B cell (primary cell): ENCODE data around the gene OSCAR. TPM values are rescaled to one million over a fixed set of nuclear protein-coding genes. Genes with fewer than 3 reads are reported as not detected.

ENCODE experiments used
- ATAC-seq: fragments of 200-7000 bp; cut with Tn5 transposase; one replicate; pipeline ENCODE4 v1.10.0; 2021; ENCODE audit warnings: low read depth, mild to moderate bottlenecking, moderate number of reproducible peaks, moderate library complexity
- CTCF ChIA-PET: fragments of 350-600 bp; sonication (Branson Sonifier 250); formaldehyde crosslinking; loops from one replicate; lab custom pipeline; 2021; ENCODE audit warnings: antibody characterized with exemption, inconsistent platforms; lab: Charles Lee
- POLR2A ChIA-PET: fragments of 350-600 bp; sonication (Branson Sonifier 250); formaldehyde crosslinking; loops from one replicate; lab custom pipeline; 2021; ENCODE audit warnings: antibody characterized with exemption; lab: Charles Lee
- DNase-seq: peaks from one replicate; pipeline ENCODE4 v3.0.0; 2013
- H2AFZ ChIP-seq: 2 replicates; pipeline ENCODE4 v1.6.1; 2012; ENCODE audit warnings: mild to moderate bottlenecking, low read depth, low read length; ENCODE audit not compliant: insufficient read depth, poor library complexity, severe bottlenecking
- H3K27ac ChIP-seq, 2 donors: 1 replicate in 1 of 2; 2 replicates in 1 of 2; pipeline ENCODE4 v1.5.1; 2012 to 2013; ENCODE audit warnings: low read length in 2 of 2, mild to moderate bottlenecking in 2 of 2, moderate library complexity in 1 of 2
- H3K27me3 ChIP-seq, 4 experiments: fragments of 200-600 bp in 1 of 4; sonication (generic) in 1 of 4; replicated peaks in 1 of 4; 1 replicate in 2 of 4; 2 replicates in 2 of 4; pipeline versions ENCODE4 v1.6.1 to v1.7.0; 2013 to 2016; ENCODE audit warnings: low read length in 3 of 4, mild to moderate bottlenecking in 2 of 4, mixed read lengths in 1 of 4, moderate library complexity in 1 of 4; ENCODE audit not compliant: insufficient read depth in 4 of 4, control insufficient read depth in 3 of 4; ENCODE audit errors: control extremely low read depth in 1 of 4
- H3K36me3 ChIP-seq, 2 experiments: replicated peaks in 1 of 2; 1 replicate in 1 of 2; 2 replicates in 1 of 2; pipeline versions ENCODE4 v1.6.1 to v1.7.1; 2013; ENCODE audit warnings: low read length in 1 of 2; ENCODE audit not compliant: insufficient read depth in 2 of 2, control insufficient read depth in 1 of 2; ENCODE audit errors: control extremely low read depth in 1 of 2, extremely low read depth in 1 of 2
- H3K4me1 ChIP-seq, 2 donors: fragments of 200-600 bp in 1 of 2; sonication (generic) in 1 of 2; 1 replicate in 1 of 2; 2 replicates in 1 of 2; pipeline versions ENCODE4 v1.5.1 to v1.6.1; 2013 to 2017; ENCODE audit warnings: low read length in 2 of 2; ENCODE audit not compliant: control insufficient read depth in 2 of 2, insufficient read depth in 2 of 2
- H3K4me2 ChIP-seq: replicated peaks from 2 replicates; pipeline ENCODE3; 2012; ENCODE audit warnings: mild to moderate bottlenecking, low read depth, low read length; ENCODE audit not compliant: poor library complexity, severe bottlenecking
- H3K4me3 ChIP-seq, 5 experiments: fragments of 200-600 bp in 1 of 5; sonication (generic) in 1 of 5; 1 replicate in 3 of 5; 2 replicates in 2 of 5; pipeline versions ENCODE4 v1.5.1 to v1.7.0; 2011 to 2016; ENCODE audit warnings: low read length in 4 of 5, mild to moderate bottlenecking in 4 of 5, low read depth in 2 of 5, control low read depth in 1 of 5, moderate library complexity in 1 of 5; ENCODE audit not compliant: insufficient read depth in 1 of 5; ENCODE audit errors: control extremely low read depth in 1 of 5, extremely low read depth in 1 of 5
- H3K79me2 ChIP-seq: fragments of 200-600 bp; sonication (generic); one replicate; pipeline ENCODE4 v1.6.0; 2016; ENCODE audit warnings: low read length; ENCODE audit not compliant: control insufficient read depth, insufficient read depth
- H3K9ac ChIP-seq: fragments of 200-600 bp; sonication (generic); 2 replicates; pipeline ENCODE4 v1.6.1; 2017; ENCODE audit warnings: mild to moderate bottlenecking, low read length, moderate library complexity
- H3K9me3 ChIP-seq, 3 donors: one replicate each; pipeline versions ENCODE4 v1.6.1 to v1.7.1; 2013; ENCODE audit warnings: low read length in 2 of 3; ENCODE audit not compliant: control insufficient read depth in 2 of 3, insufficient read depth in 1 of 3; ENCODE audit errors: control extremely low read depth in 1 of 3
- H4K20me1 ChIP-seq: 2 replicates; pipeline ENCODE4 v1.6.0; 2012; ENCODE audit warnings: mild to moderate bottlenecking, low read length; ENCODE audit not compliant: insufficient read depth, control insufficient read depth, poor library complexity, severe bottlenecking
- H3K27ac Mint-ChIP-seq: one replicate; pipeline ENCODE4 v1.8.0; 2021; ENCODE audit warnings: mixed read lengths
- H3K27me3 Mint-ChIP-seq: one replicate; pipeline ENCODE4 v1.8.0; 2021; ENCODE audit warnings: mixed read lengths
- H3K4me1 Mint-ChIP-seq: one replicate; pipeline ENCODE4 v1.8.0; 2021; ENCODE audit warnings: mixed read lengths
- H3K4me3 Mint-ChIP-seq: one replicate; pipeline ENCODE4 v1.8.0; 2021; ENCODE audit warnings: mixed read lengths
- H3K9me3 Mint-ChIP-seq: one replicate; pipeline ENCODE4 v1.8.0; 2022; ENCODE audit warnings: mixed read lengths; ENCODE audit not compliant: insufficient read depth
- EZH2 ChIP-seq: IDR thresholded peaks from 2 replicates; pipeline ENCODE4 v1.6.1; 2012; ENCODE audit warnings: borderline replicate concordance, low read depth, mild to moderate bottlenecking, moderate library complexity, low read length; ENCODE audit not compliant: insufficient read depth, poor library complexity, severe bottlenecking
- WGBS: methylation state at CpG from one replicate; pipeline ENCODE4 v1.1.5; 2013; ENCODE audit warnings: missing lambda C conversion rate; ENCODE audit not compliant: insufficient coverage; 5-methylcytosine and 5-hydroxymethylcytosine counted together
- intact Hi-C: fragments of 100-400 bp; cut with micrococcal nuclease; formaldehyde crosslinking; loops from one replicate; pipeline ENCODE4 v1.10.0; 2022
- polyA plus RNA-seq: library from polyadenylated mRNA; depleted of rRNA; stranded (reverse); fragments of >200 nt; gene quantifications from 2 replicates; pipeline ENCODE4 v1.2.3, GENCODE V29; 2012
- total RNA-seq, 2 donors: library from RNA; stranded (reverse); fragments of 120-200 nt in 1 of 2; gene quantifications; 1 replicate in 1 of 2; 2 replicates in 1 of 2; pipeline versions ENCODE4 v1.2.3 to v1.2.4, GENCODE V29; 2013 to 2022
- TF ChIP-seq, protein P1 (sequence below): fragments of 200-600 bp; IDR thresholded peaks from one replicate; pipeline ENCODE4 v1.8.0; 2022; ENCODE audit warnings: antibody characterized with exemption, mild to moderate bottlenecking

The OSCAR gene
- total and polyA plus RNA-seq, 2 donors (not counting 1 experiment from before 2014, with no cell fraction given): 1.7 TPM; not detected in 1

DNA sequence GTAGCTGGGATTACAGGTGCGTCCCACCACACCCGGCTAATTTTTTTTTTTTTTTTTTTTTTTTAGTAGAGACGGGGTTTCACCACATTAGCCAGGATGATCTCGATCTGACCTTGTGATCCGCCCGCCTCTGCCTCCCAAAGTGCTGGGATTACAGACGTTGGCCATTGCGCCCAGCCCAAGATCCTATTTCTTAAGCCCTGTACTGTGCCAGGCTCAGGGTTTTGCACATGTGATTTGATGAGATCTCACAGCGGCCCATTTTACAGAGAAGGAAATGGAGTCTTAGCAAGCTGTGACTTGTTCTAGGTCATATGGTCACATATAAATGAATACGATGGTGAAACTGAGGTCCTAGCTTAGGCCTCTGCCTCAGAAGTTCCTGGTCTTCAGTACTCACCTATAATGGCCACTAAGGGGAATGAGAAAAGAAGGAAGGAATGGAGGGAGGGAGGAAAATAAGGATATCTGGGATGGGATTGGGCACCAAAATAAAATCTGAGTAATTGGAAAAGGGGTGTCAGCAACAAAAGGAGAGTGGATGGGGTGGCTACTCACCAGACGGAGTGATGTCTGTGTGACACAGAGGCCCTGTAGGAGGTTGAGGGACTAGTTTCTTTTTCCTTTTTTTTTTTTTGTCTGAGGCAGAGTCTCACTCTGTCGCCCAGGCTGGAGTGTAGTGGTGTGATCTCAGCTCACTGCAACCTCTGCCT lies 1.3 kb downstream of the OSCAR start:
- WGBS: 97% methylated on average over 6 of the region's 12 CpGs
- H3K4me3 Mint-ChIP-seq: no peak overlapping the region
- H3K9ac ChIP-seq: no peak overlapping the region
- H3K4me2 ChIP-seq: no peak overlapping the region
- H3K4me1 Mint-ChIP-seq: peaks cover 20% of the 10 kb centered on the region
- intact Hi-C loops: no loop called here
- H3K36me3 ChIP-seq: no peaks in the 10 kb centered on the region
- H3K27me3 Mint-ChIP-seq: peaks cover 8% of the 10 kb centered on the region
- ATAC-seq (no peak), DNase-seq (no peak)
- no peaks in the 10 kb centered on the region for H4K20me1 ChIP-seq
- H3K4me3 ChIP-seq: no peak overlapping the region
- ChIA-PET CTCF (no interaction called here), POLR2A (no interaction called here)
- H3K27ac Mint-ChIP-seq: no peak overlapping the region
- peaks cover 0 to 19% (median 0%) of the 10 kb centered on the region in 3 donors for H3K9me3 ChIP-seq
- no peaks in the 10 kb centered on the region for H3K9me3 Mint-ChIP-seq
- TF ChIP-seq, protein P1, sequence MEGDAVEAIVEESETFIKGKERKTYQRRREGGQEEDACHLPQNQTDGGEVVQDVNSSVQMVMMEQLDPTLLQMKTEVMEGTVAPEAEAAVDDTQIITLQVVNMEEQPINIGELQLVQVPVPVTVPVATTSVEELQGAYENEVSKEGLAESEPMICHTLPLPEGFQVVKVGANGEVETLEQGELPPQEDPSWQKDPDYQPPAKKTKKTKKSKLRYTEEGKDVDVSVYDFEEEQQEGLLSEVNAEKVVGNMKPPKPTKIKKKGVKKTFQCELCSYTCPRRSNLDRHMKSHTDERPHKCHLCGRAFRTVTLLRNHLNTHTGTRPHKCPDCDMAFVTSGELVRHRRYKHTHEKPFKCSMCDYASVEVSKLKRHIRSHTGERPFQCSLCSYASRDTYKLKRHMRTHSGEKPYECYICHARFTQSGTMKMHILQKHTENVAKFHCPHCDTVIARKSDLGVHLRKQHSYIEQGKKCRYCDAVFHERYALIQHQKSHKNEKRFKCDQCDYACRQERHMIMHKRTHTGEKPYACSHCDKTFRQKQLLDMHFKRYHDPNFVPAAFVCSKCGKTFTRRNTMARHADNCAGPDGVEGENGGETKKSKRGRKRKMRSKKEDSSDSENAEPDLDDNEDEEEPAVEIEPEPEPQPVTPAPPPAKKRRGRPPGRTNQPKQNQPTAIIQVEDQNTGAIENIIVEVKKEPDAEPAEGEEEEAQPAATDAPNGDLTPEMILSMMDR: no peak
- TF ChIP-seq EZH2: no peak
- H2AFZ ChIP-seq: no peak overlapping the region
- H3K27ac ChIP-seq: no peak overlapping the region
- H3K79me2 ChIP-seq: peaks cover 16% of the 10 kb centered on the region
- peaks cover 0 to 21% (median 12%) of the 10 kb centered on the region in 4 experiments for H3K27me3 ChIP-seq
- H3K4me1 ChIP-seq: peaks cover 20 to 28% of the 10 kb centered on the region in 2 donors

DNA sequence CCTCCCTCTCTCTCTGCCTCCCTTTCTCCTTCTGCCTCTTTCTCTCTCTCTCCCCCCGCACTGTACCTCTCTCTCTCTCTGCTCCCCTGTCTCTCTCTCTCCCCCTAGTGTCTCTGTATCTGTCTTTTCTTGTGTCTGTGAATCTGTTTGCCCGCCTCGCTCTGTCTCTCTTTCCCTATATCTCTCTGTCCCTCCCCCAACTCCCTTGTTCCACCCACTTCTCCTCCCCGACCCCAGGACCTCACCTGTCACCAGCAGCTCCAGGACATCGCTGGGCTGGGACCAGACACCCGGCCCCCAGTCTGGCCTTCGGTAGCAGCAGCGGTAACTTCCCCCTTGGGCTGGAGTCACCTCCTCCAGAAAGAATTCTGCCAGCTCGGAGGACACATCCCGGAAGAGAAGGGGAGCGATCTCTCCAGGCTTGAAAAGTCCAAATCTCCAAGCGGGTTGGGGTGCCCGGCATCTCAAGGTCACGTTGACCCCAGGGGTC lies 3.9 kb downstream of the OSCAR start:
- no peak for TF ChIP-seq EZH2
- TF ChIP-seq, protein P1: no peak
- Histone ChIP-seq H3K27ac (no peak overlapping the region), H3K36me3 (no peaks in the 10 kb centered on the region), H3K27me3 (peaks cover 0 to 34% (median 15%) of the 10 kb centered on the region in 4 experiments), H3K4me1 (peaks cover 15 to 16% of the 10 kb centered on the region in 2 donors), H2AFZ (peak overlapping the region; percentile 87), H3K4me3 (peak overlapping the region in 2 of 5 experiments; percentile 37 to 50), H3K79me2 (no peaks in the 10 kb centered on the region), H3K4me2 (peak overlapping the region; percentile 77), H3K9ac (peak overlapping the region; percentile 8), H4K20me1 (no peaks in the 10 kb centered on the region), H3K9me3 (peaks cover 0 to 23% (median 0%) of the 10 kb centered on the region in 3 donors)
- 3% methylated on average over 12 of the region's 14 CpGs for WGBS
- Mint-ChIP-seq H3K27me3 (peaks cover 18% of the 10 kb centered on the region), H3K27ac (peak overlapping the region; percentile 7), H3K4me3 (peak overlapping the region; percentile 69), H3K4me1 (peaks cover 7% of the 10 kb centered on the region), H3K9me3 (no peaks in the 10 kb centered on the region)
- intact Hi-C loops: no loop called here
- DNase-seq: peak; percentile 56
- CTCF ChIA-PET: no interaction called here
- ATAC-seq: peak; percentile 35
- POLR2A ChIA-PET: no interaction called here
